ENCODE results near the gene MYO1B. TPM values are rescaled to one million over a fixed set of nuclear protein-coding genes. Genes with fewer than 3 reads are reported as not detected.

The MYO1B gene
- total and polyA plus RNA-seq, 2 experiments from 2014 or later: 26.4 to 70.6 TPM

DNA sequence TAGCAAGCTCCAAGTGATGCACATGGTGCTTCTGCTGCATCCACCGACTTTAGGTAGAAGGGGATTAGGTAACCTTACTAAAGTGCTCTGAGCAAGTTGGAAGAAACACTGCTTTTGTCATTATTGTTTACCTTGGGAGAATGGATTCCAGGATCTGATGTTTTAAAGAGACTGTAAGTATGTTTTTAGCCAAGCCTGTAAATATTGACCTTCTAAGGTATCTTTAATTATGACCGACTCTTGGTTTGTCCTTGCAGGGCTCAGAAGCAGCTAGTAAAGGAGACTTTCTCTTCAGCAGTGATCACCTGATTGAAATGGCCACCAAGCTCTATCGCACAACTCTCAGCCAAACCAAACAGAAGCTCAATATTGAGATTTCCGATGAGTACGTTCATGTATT is 170.7 kb downstream of the MYO1B start (continued):
- TF ChIP-seq, protein P1, sequence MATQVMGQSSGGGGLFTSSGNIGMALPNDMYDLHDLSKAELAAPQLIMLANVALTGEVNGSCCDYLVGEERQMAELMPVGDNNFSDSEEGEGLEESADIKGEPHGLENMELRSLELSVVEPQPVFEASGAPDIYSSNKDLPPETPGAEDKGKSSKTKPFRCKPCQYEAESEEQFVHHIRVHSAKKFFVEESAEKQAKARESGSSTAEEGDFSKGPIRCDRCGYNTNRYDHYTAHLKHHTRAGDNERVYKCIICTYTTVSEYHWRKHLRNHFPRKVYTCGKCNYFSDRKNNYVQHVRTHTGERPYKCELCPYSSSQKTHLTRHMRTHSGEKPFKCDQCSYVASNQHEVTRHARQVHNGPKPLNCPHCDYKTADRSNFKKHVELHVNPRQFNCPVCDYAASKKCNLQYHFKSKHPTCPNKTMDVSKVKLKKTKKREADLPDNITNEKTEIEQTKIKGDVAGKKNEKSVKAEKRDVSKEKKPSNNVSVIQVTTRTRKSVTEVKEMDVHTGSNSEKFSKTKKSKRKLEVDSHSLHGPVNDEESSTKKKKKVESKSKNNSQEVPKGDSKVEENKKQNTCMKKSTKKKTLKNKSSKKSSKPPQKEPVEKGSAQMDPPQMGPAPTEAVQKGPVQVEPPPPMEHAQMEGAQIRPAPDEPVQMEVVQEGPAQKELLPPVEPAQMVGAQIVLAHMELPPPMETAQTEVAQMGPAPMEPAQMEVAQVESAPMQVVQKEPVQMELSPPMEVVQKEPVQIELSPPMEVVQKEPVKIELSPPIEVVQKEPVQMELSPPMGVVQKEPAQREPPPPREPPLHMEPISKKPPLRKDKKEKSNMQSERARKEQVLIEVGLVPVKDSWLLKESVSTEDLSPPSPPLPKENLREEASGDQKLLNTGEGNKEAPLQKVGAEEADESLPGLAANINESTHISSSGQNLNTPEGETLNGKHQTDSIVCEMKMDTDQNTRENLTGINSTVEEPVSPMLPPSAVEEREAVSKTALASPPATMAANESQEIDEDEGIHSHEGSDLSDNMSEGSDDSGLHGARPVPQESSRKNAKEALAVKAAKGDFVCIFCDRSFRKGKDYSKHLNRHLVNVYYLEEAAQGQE (IDR thresholded peaks at IDR 0.05; ENCODE audit: unreplicated experiment): no peak

GRCh38 chr2:191417746-191418145 is 172.5 kb downstream of the MYO1B start:
- no peaks in the 10 kb centered on the region for H3K9me2 ChIP-seq (ENCODE audit: insufficient read depth)
- no peak overlapping the region for H3K4me2 ChIP-seq
- H3K36me3 Mint-ChIP-seq (ENCODE audit: low read depth): peaks cover 43% of the 10 kb centered on the region
- H3F3A ChIP-seq (replicated peaks; ENCODE audit: low read depth): no peaks in the 10 kb centered on the region
- H4K20me1 ChIP-seq (replicated peaks; ENCODE audit: insufficient read depth): no peaks in the 10 kb centered on the region
- no peak overlapping the region for H3K27ac ChIP-seq (ENCODE audit: low read depth)
- no peak overlapping the region for H3K27ac Mint-ChIP-seq
- no peak overlapping the region for H2AFZ ChIP-seq
- no peaks in the 10 kb centered on the region for H3K79me2 ChIP-seq (replicated peaks; ENCODE audit: insufficient read depth)
- H3K36me3 ChIP-seq (ENCODE audit: insufficient read depth): peaks cover 19% of the 10 kb centered on the region; the same call in 1 of the 2 replicates
- ATAC-seq (no peak), DNase-seq (ENCODE audit: low spot score) (no peak)
- no peak overlapping the region for H3K4me3 ChIP-seq
- H3K4me1 Mint-ChIP-seq: no peaks in the 10 kb centered on the region
- no peaks in the 10 kb centered on the region for H3K27me3 Mint-ChIP-seq (ENCODE audit: insufficient read depth, low read depth, poor library complexity)
- H3K27me3 ChIP-seq (ENCODE audit: insufficient read depth): no peaks in the 10 kb centered on the region
- H3K4me1 ChIP-seq (ENCODE audit: insufficient read depth): no peaks in the 10 kb centered on the region
- H3K9me3 Mint-ChIP-seq: no peaks in the 10 kb centered on the region
- TF ChIP-seq ZNF331 (CRISPR knock-in tag; IDR thresholded peaks at IDR 0.05; ENCODE audit: low read depth) (no peak), ZNF114 (CRISPR knock-in tag; IDR thresholded peaks at IDR 0.05) (no peak), ETS1 (IDR thresholded peaks at IDR 0.05) (no peak)
- H3K4me3 Mint-ChIP-seq: no peak overlapping the region

DNA sequence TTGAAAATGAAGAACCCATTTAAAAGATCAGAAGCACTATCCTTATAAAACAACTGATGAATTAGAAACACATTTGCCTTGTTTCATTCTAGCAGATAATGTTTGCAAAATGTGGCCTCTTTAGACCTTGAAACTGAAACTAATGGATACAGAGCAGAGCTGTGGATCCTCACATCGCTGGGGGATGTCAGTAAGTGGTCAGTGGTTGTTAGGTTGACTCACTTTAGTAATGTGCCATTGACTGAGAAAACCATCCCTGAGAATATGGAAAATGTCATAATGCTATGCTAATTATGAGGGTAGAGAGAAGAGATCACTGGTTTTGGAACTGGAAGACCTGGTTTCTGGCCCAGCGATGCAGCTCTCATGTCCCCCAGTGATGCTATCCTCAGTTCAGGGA is 176.7 kb downstream of the MYO1B start:
- no peak overlapping the region for H3K4me3 Mint-ChIP-seq
- Histone ChIP-seq H3K27ac (ENCODE audit: low read depth) (no peak overlapping the region), H3K9me2 (ENCODE audit: insufficient read depth) (no peaks in the 10 kb centered on the region), H3K4me3 (no peak overlapping the region), H3K36me3 (ENCODE audit: insufficient read depth) (no peaks in the 10 kb centered on the region), H4K20me1 (replicated peaks; ENCODE audit: insufficient read depth) (no peaks in the 10 kb centered on the region), H2AFZ (no peak overlapping the region), H3K79me2 (replicated peaks; ENCODE audit: insufficient read depth) (no peaks in the 10 kb centered on the region), H3K27me3 (ENCODE audit: insufficient read depth) (no peaks in the 10 kb centered on the region), H3K4me2 (no peak overlapping the region), H3F3A (replicated peaks; ENCODE audit: low read depth) (no peaks in the 10 kb centered on the region), H3K4me1 (ENCODE audit: insufficient read depth) (no peaks in the 10 kb centered on the region)
- ATAC-seq (no peak), DNase-seq (ENCODE audit: low spot score) (no peak)
- no peak overlapping the region for H3K27ac Mint-ChIP-seq
- H3K9me3 Mint-ChIP-seq: no peaks in the 10 kb centered on the region
- peaks cover 12% of the 10 kb centered on the region; the same call in 2 of the 3 replicates for H3K36me3 Mint-ChIP-seq (ENCODE audit: low read depth)
- H3K4me1 Mint-ChIP-seq: no peaks in the 10 kb centered on the region
- no peaks in the 10 kb centered on the region for H3K27me3 Mint-ChIP-seq (ENCODE audit: insufficient read depth, low read depth, poor library complexity)
- TF ChIP-seq ETS1 (IDR thresholded peaks at IDR 0.05) (no peak), NANOG (IDR thresholded peaks at IDR 0.05; ENCODE audit: borderline replicate concordance) (no peak), CREB1 (CRISPR knock-in tag; IDR thresholded peaks at IDR 0.05; ENCODE audit: low read depth) (no peak), CTCF (conservative IDR thresholded peaks at IDR 0.05; ENCODE audit: low read depth in 2 of 2) (no peak), ZNF331 (CRISPR knock-in tag; IDR thresholded peaks at IDR 0.05; ENCODE audit: low read depth) (no peak), POLR2AphosphoS5 (IDR thresholded peaks at IDR 0.05; ENCODE audit: low read depth) (no peak), JUNB (IDR thresholded peaks at IDR 0.05; ENCODE audit: unreplicated experiment) (no peak)
